Spleen (tissue), 11 donors: ENCODE results near the gene IL22RA1. TPM values are rescaled to one million over a fixed set of nuclear protein-coding genes. Genes with fewer than 3 reads are reported as not detected.

Experiments used
- DNase-seq: peaks from one replicate; pipeline ENCODE4 v3.0.0-alpha.2; 2020
- H3K27ac ChIP-seq, 8 donors: fragments of 200-600 bp; sonication (generic) in 7 of 8; 1 replicate in 4 of 8; 2 replicates in 4 of 8; pipeline versions ENCODE4 v1.5.0 to v1.8.0; 2016 to 2021; ENCODE audit warnings: inconsistent platforms in 4 of 8, mild to moderate bottlenecking in 4 of 8, moderate library complexity in 1 of 8
- H3K27me3 ChIP-seq, 7 donors: fragments of 200-600 bp; sonication (generic) in 6 of 7; replicated peaks in 1 of 7; 1 replicate in 4 of 7; 2 replicates in 3 of 7; pipeline versions ENCODE4 v1.5.0 to v1.8.0; 2016 to 2021; ENCODE audit warnings: inconsistent platforms in 3 of 7, mild to moderate bottlenecking in 1 of 7
- H3K36me3 ChIP-seq, 6 donors: fragments of 200-600 bp; sonication (generic) in 5 of 6; 1 replicate in 4 of 6; 2 replicates in 2 of 6; pipeline versions ENCODE4 v1.5.0 to v1.8.0; 2016 to 2021; ENCODE audit warnings: inconsistent platforms in 2 of 6
- H3K4me1 ChIP-seq, 6 donors: fragments of 200-600 bp; sonication (generic) in 5 of 6; 1 replicate in 3 of 6; 2 replicates in 3 of 6; pipeline versions ENCODE4 v1.5.0 to v1.8.0; 2016 to 2021; ENCODE audit warnings: inconsistent platforms in 3 of 6
- H3K4me3 ChIP-seq, 8 donors: fragments of 200-600 bp; sonication (generic) in 7 of 8; 1 replicate in 4 of 8; 2 replicates in 4 of 8; pipeline versions ENCODE4 v1.5.0 to v1.8.0; 2016 to 2021; ENCODE audit warnings: inconsistent platforms in 4 of 8, mild to moderate bottlenecking in 4 of 8, moderate library complexity in 2 of 8
- H3K9me3 ChIP-seq, 8 donors: fragments of 200-600 bp; sonication (generic) in 7 of 8; 1 replicate in 4 of 8; 2 replicates in 4 of 8; pipeline versions ENCODE4 v1.5.0 to v1.8.0; 2016 to 2021; ENCODE audit warnings: inconsistent platforms in 4 of 8
- CTCF ChIP-seq, 11 experiments: fragments of 200-600 bp in 7 of 11; fragments of 450-650 bp in 4 of 11; sonication (generic) in 4 of 11; IDR thresholded peaks in 8 of 11; conservative IDR thresholded peaks in 3 of 11; 1 replicate in 7 of 11; 2 replicates in 4 of 11; pipeline versions ENCODE4 v1.4.0 to v1.8.0; 2016 to 2021; ENCODE audit warnings: antibody characterized with exemption in 11 of 11, inconsistent platforms in 4 of 11, mild to moderate bottlenecking in 1 of 11
- POLR2A ChIP-seq, 3 donors: fragments of 450-650 bp; IDR thresholded peaks; one replicate each; pipeline ENCODE4 v1.5.1; 2017; ENCODE audit warnings: antibody characterized with exemption in 3 of 3, mild to moderate bottlenecking in 1 of 3
- POLR2AphosphoS5 ChIP-seq, 3 donors: sonication (generic); formaldehyde crosslinking; IDR thresholded peaks; one replicate each; pipeline ENCODE4 v1.5.1; 2017; ENCODE audit warnings: antibody characterized with exemption in 3 of 3
- WGBS, 5 donors: extraction: QIAGEN DNeasy Blood & Tissue Kit in 3 of 5; methylation state at CpG; one replicate each; pipeline versions ENCODE4 v1.1.5 to v1.1.7; 2013 to 2018; 5-methylcytosine and 5-hydroxymethylcytosine counted together
- intact Hi-C: fragments of 100-400 bp; cut with DNase I; formaldehyde crosslinking; loops from one replicate; pipeline ENCODE4 v1.15.0; 2023; ENCODE audit warnings: low total_unique reads
- polyA plus RNA-seq, 3 donors: library from polyadenylated mRNA; stranded (reverse); fragments of 200-250 nt; gene quantifications; one replicate each; pipeline ENCODE4 v1.2.1, GENCODE V29; 2013
- total RNA-seq, 7 donors: library from RNA; depleted of rRNA in 3 of 7; stranded (reverse); fragments of >200 nt in 3 of 7; fragmentation: NEBNext Ultra II Directional in 4 of 7; extraction: Animal tissue kit (Norgen Biotek cat#: 25700) in 4 of 7; gene quantifications; one replicate each; pipeline versions ENCODE4 v1.1.0 to v1.2.1, GENCODE V29; 2016 to 2021
- donor health status: healthy with polysubstance abuse.
- donor health status: DM: no; HTN: no; CAD: no; lungs with moderate emphysema.
- donor health status: DM: no; HTN: no; CAD: no.
- donor health status: Bipolar disorder and iron deficiency.
- donor health status: healthy.
- donor health status: DM: no; HTN: no; CAD: no.
- donor health status: DM: yes; HTN: yes; CAD: no.

The IL22RA1 gene
- total and polyA plus RNA-seq, 10 donors = not detected

DNA sequence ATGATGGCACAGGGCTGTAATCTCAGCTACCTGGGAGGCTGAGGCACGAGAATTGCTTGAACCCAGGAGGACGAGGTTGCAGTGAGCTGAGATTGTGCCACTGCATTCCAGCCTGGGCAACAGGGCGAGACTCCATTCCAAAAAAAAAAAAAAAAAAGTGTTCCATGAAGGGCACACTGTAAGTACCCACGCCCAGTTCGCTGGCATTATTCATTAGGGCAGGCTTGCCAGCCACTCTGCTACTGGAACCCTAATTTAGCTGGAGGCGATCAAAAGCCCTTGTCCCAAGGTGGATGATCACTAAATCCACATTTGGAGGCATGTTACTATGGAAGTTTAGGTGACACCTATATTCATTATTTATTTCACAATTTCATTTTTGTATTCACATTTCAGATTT is 39.1 kb upstream of the IL22RA1 start:
- Histone ChIP-seq H3K36me3 (peaks cover 0 to 12% (median 0%) of the 10 kb centered on the region in 6 donors), H3K27me3 (peaks cover 0 to 13% (median 4%) of the 10 kb centered on the region in 7 donors), H3K9me3 (no peaks in the 10 kb centered on the region), H3K4me1 (peaks cover 0 to 24% (median 9%) of the 10 kb centered on the region in 6 donors), H3K4me3 (no peak overlapping the region), H3K27ac (no peak overlapping the region)
- no peak for DNase-seq
- intact Hi-C loops = no loop called here
- 74 to 82% (median 79%) methylated on average over 6 of the region's 6 CpGs for WGBS, 5 donors
- TF ChIP-seq CTCF (IDR thresholded peaks at IDR 0.05 in 8 of 11, conservative IDR thresholded peaks at IDR 0.05 in 3 of 11) (no peak), POLR2AphosphoS5 (IDR thresholded peaks at IDR 0.05) (no peak), POLR2A (IDR thresholded peaks at IDR 0.05) (no peak)

GRCh38 chr1:24181619-24182018 is 38.7 kb upstream of the IL22RA1 start:
- peaks cover 0 to 9% (median 0%) of the 10 kb centered on the region in 7 donors for H3K27me3 ChIP-seq
- peaks cover 0 to 19% (median 5%) of the 10 kb centered on the region in 6 donors for H3K4me1 ChIP-seq
- H3K4me3 ChIP-seq = no peak overlapping the region
- peaks cover 0 to 12% (median 0%) of the 10 kb centered on the region in 6 donors for H3K36me3 ChIP-seq
- intact Hi-C loops = no loop called here
- no peak for TF ChIP-seq POLR2A (IDR thresholded peaks at IDR 0.05)
- TF ChIP-seq POLR2AphosphoS5 (IDR thresholded peaks at IDR 0.05) = no peak
- no peak for TF ChIP-seq CTCF (IDR thresholded peaks at IDR 0.05 in 8 of 11, conservative IDR thresholded peaks at IDR 0.05 in 3 of 11)
- no peaks in the 10 kb centered on the region for H3K9me3 ChIP-seq
- H3K27ac ChIP-seq = no peak overlapping the region
- 89 to 94% (median 91%) methylated on average over 5 of the region's 5 CpGs for WGBS, 5 donors
- DNase-seq = no peak

GRCh38 chr1:24180676-24181075 is 37.7 kb upstream of the IL22RA1 start:
- Histone ChIP-seq H3K9me3 (no peaks in the 10 kb centered on the region), H3K36me3 (peaks cover 0 to 12% (median 0%) of the 10 kb centered on the region in 6 donors), H3K27me3 (no peaks in the 10 kb centered on the region), H3K4me3 (no peak overlapping the region), H3K4me1 (peaks cover 0 to 10% (median 0%) of the 10 kb centered on the region in 6 donors), H3K27ac (no peak overlapping the region)
- no peak for DNase-seq
- 81 to 95% (median 89%) methylated on average over 6 of the region's 6 CpGs for WGBS, 5 donors
- intact Hi-C loops = no loop called here
- TF ChIP-seq POLR2AphosphoS5 (IDR thresholded peaks at IDR 0.05) = no peak
- TF ChIP-seq CTCF (IDR thresholded peaks at IDR 0.05 in 8 of 11, conservative IDR thresholded peaks at IDR 0.05 in 3 of 11) = no peak
- no peak for TF ChIP-seq POLR2A (IDR thresholded peaks at IDR 0.05)

DNA sequence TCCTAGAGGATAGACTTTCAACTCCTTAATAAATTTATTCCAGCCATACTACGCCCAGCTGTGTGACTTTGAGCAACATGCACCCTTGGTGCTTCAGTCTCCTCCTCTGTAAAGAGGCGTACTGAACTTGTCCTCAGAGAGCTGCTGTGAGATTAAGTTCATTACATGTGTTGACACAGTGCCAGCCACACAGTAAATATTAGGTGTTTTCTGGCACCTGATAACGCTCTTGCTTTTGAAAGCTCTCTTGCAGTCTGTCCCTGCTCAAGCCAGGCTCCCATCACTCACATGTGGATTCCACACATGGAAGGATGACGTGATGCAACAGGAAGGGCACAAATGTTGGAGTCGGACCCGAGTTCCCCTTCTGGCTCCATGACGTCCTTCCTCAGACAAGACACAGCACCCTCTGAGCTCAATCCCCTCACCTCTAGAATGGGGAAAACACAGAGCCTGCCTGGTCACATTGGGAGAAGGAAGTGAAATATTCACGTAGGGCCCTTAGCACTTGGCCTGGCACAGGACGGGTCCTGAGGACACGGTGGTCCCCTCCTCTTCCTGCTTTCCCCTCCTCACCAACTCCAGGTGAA is 36.4 kb upstream of the IL22RA1 start:
- intact Hi-C loops = no loop called here
- TF ChIP-seq CTCF (IDR thresholded peaks at IDR 0.05 in 8 of 11, conservative IDR thresholded peaks at IDR 0.05 in 3 of 11) (no peak), POLR2A (IDR thresholded peaks at IDR 0.05) (no peak), POLR2AphosphoS5 (IDR thresholded peaks at IDR 0.05) (no peak)
- 55 to 67% (median 58%) methylated on average over 10 of the region's 10 CpGs for WGBS, 5 donors
- no peak overlapping the region for H3K4me3 ChIP-seq
- no peaks in the 10 kb centered on the region for H3K9me3 ChIP-seq
- H3K4me1 ChIP-seq = peaks cover 0 to 4% (median 0%) of the 10 kb centered on the region in 6 donors
- H3K27ac ChIP-seq = no peak overlapping the region
- H3K36me3 ChIP-seq = peaks cover 0 to 16% (median 0%) of the 10 kb centered on the region in 6 donors
- no peaks in the 10 kb centered on the region for H3K27me3 ChIP-seq
- no peak for DNase-seq
